ENCODE results near the gene RHAG. TPM values are rescaled to one million over a fixed set of nuclear protein-coding genes. Genes with fewer than 3 reads are reported as not detected.

RHAG gene
- total and polyA plus RNA-seq, 2 experiments from 2014 or later, result not detected

GRCh38 chr6:49645139-49645538, 8.5 kb upstream of the RHAG start:
- DNase-seq (ENCODE audit: low spot score) (no peak), ATAC-seq (no peak)
- Mint-ChIP-seq H3K4me3 (no peak overlapping the region), H3K4me1 (no peaks in the 10 kb centered on the region), H3K9me3 (no peaks in the 10 kb centered on the region), H3K36me3 (ENCODE audit: low read depth) (no peaks in the 10 kb centered on the region), H3K27me3 (ENCODE audit: insufficient read depth, low read depth, poor library complexity) (no peaks in the 10 kb centered on the region), H3K27ac (no peak overlapping the region)
- TF ChIP-seq POLR2AphosphoS5 (IDR thresholded peaks at IDR 0.05; ENCODE audit: low read depth) (no peak), ZNF462 (CRISPR knock-in tag; IDR thresholded peaks at IDR 0.05) (no peak), EZH2 (IDR thresholded peaks at IDR 0.05; ENCODE audit: low read depth, unreplicated experiment) (no peak), CREB1 (CRISPR knock-in tag; IDR thresholded peaks at IDR 0.05; ENCODE audit: low read depth) (no peak), STAT1 (IDR thresholded peaks at IDR 0.05; ENCODE audit: unreplicated experiment) (no peak), NANOG (IDR thresholded peaks at IDR 0.05; ENCODE audit: borderline replicate concordance) (no peak), JUNB (IDR thresholded peaks at IDR 0.05; ENCODE audit: unreplicated experiment) (no peak), ZNF114 (CRISPR knock-in tag; IDR thresholded peaks at IDR 0.05) (no peak), ZNF331 (CRISPR knock-in tag; IDR thresholded peaks at IDR 0.05; ENCODE audit: low read depth) (no peak), CTCF (conservative IDR thresholded peaks at IDR 0.05; ENCODE audit: low read depth in 2 of 2) (no peak), EZH2phosphoT487 (IDR thresholded peaks at IDR 0.05; ENCODE audit: unreplicated experiment) (no peak)
- TF ChIP-seq, protein P1, sequence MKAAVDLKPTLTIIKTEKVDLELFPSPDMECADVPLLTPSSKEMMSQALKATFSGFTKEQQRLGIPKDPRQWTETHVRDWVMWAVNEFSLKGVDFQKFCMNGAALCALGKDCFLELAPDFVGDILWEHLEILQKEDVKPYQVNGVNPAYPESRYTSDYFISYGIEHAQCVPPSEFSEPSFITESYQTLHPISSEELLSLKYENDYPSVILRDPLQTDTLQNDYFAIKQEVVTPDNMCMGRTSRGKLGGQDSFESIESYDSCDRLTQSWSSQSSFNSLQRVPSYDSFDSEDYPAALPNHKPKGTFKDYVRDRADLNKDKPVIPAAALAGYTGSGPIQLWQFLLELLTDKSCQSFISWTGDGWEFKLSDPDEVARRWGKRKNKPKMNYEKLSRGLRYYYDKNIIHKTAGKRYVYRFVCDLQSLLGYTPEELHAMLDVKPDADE (IDR thresholded peaks at IDR 0.05), result no peak
- TF ChIP-seq, protein P2, sequence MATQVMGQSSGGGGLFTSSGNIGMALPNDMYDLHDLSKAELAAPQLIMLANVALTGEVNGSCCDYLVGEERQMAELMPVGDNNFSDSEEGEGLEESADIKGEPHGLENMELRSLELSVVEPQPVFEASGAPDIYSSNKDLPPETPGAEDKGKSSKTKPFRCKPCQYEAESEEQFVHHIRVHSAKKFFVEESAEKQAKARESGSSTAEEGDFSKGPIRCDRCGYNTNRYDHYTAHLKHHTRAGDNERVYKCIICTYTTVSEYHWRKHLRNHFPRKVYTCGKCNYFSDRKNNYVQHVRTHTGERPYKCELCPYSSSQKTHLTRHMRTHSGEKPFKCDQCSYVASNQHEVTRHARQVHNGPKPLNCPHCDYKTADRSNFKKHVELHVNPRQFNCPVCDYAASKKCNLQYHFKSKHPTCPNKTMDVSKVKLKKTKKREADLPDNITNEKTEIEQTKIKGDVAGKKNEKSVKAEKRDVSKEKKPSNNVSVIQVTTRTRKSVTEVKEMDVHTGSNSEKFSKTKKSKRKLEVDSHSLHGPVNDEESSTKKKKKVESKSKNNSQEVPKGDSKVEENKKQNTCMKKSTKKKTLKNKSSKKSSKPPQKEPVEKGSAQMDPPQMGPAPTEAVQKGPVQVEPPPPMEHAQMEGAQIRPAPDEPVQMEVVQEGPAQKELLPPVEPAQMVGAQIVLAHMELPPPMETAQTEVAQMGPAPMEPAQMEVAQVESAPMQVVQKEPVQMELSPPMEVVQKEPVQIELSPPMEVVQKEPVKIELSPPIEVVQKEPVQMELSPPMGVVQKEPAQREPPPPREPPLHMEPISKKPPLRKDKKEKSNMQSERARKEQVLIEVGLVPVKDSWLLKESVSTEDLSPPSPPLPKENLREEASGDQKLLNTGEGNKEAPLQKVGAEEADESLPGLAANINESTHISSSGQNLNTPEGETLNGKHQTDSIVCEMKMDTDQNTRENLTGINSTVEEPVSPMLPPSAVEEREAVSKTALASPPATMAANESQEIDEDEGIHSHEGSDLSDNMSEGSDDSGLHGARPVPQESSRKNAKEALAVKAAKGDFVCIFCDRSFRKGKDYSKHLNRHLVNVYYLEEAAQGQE (IDR thresholded peaks at IDR 0.05; ENCODE audit: unreplicated experiment), result no peak
- Histone ChIP-seq H3K4me2 (no peak overlapping the region), H3K9me2 (ENCODE audit: insufficient read depth) (no peaks in the 10 kb centered on the region), H3K36me3 (ENCODE audit: insufficient read depth) (no peaks in the 10 kb centered on the region), H3F3A (replicated peaks; ENCODE audit: low read depth) (no peaks in the 10 kb centered on the region), H3K4me1 (ENCODE audit: insufficient read depth) (no peaks in the 10 kb centered on the region), H3K4me3 (no peak overlapping the region), H3K79me2 (replicated peaks; ENCODE audit: insufficient read depth) (no peaks in the 10 kb centered on the region), H3K27ac (ENCODE audit: low read depth) (no peak overlapping the region), H3K27me3 (ENCODE audit: insufficient read depth) (no peaks in the 10 kb centered on the region), H4K20me1 (replicated peaks; ENCODE audit: insufficient read depth) (no peaks in the 10 kb centered on the region), H2AFZ (no peak overlapping the region)

Data from GM23338 (cell line).